ENCODE results near the gene ARHGAP31.

ARHGAP31 gene

GRCh38 chr3:119360736-119361462 is 66.7 kb downstream of the ARHGAP31 start:
- TF ChIP-seq EZH2phosphoT487 (conservative IDR thresholded peaks at IDR 0.05; ENCODE audit: low read length) (no peak), CTCF (IDR thresholded peaks at IDR 0.05; ENCODE audit: insufficient read depth, low read length, poor library complexity, severe bottlenecking) (no peak)
- Histone ChIP-seq H3K9me2 (replicated peaks; ENCODE audit: insufficient read depth, low read length) (no peaks in the 10 kb centered on the region), H3K27me3 (ENCODE audit: low read length) (no peaks in the 10 kb centered on the region), H3K9ac (ENCODE audit: low read length) (no peak overlapping the region), H3K4me2 (ENCODE audit: low read depth, low read length, poor library complexity, severe bottlenecking) (no peak overlapping the region), H3F3A (ENCODE audit: insufficient read depth) (no peaks in the 10 kb centered on the region), H3K27ac (ENCODE audit: low read depth, low read length) (no peak overlapping the region), H3K36me3 (ENCODE audit: low read length) (no peaks in the 10 kb centered on the region), H3K79me2 (ENCODE audit: insufficient read depth, low read length) (no peaks in the 10 kb centered on the region), H2AFZ (ENCODE audit: low read depth, low read length, severe bottlenecking) (no peak overlapping the region), H3K4me3 (ENCODE audit: insufficient read depth, low read length, poor library complexity, severe bottlenecking) (no peak overlapping the region), H3K9me3 (ENCODE audit: insufficient read depth, low read length) (no peaks in the 10 kb centered on the region), H4K20me1 (ENCODE audit: low read depth, low read length) (no peaks in the 10 kb centered on the region)

- H3K27me3 ChIP-seq (ENCODE audit: low read length): no peaks in the 10 kb centered on the region
- H3K4me3 ChIP-seq (ENCODE audit: insufficient read depth, low read length, poor library complexity, severe bottlenecking): no peak overlapping the region
- H3K36me3 ChIP-seq (ENCODE audit: low read length): no peaks in the 10 kb centered on the region
- H3K27ac ChIP-seq (ENCODE audit: low read depth, low read length): no peak overlapping the region
- H3K9ac ChIP-seq (ENCODE audit: low read length): no peak overlapping the region
- no peaks in the 10 kb centered on the region for H3K9me3 ChIP-seq (ENCODE audit: insufficient read depth, low read length)
- H3K9me2 ChIP-seq (replicated peaks; ENCODE audit: insufficient read depth, low read length): no peaks in the 10 kb centered on the region
- no peaks in the 10 kb centered on the region for H3K79me2 ChIP-seq (ENCODE audit: insufficient read depth, low read length)
- no peaks in the 10 kb centered on the region for H3F3A ChIP-seq (ENCODE audit: insufficient read depth)
- no peak overlapping the region for H2AFZ ChIP-seq (ENCODE audit: low read depth, low read length, severe bottlenecking)
- TF ChIP-seq CTCF (IDR thresholded peaks at IDR 0.05; ENCODE audit: insufficient read depth, low read length, poor library complexity, severe bottlenecking) (no peak), EZH2phosphoT487 (conservative IDR thresholded peaks at IDR 0.05; ENCODE audit: low read length) (no peak)
- no peak overlapping the region for H3K4me2 ChIP-seq (ENCODE audit: low read depth, low read length, poor library complexity, severe bottlenecking)
- H4K20me1 ChIP-seq (ENCODE audit: low read depth, low read length): no peaks in the 10 kb centered on the region
These were observed 67.8 kb downstream of the ARHGAP31 start for GRCh38 chr3:119362010-119362409.

- Histone ChIP-seq H3K36me3 (ENCODE audit: low read length) (no peaks in the 10 kb centered on the region), H2AFZ (ENCODE audit: low read depth, low read length, severe bottlenecking) (no peak overlapping the region), H3K4me2 (ENCODE audit: low read depth, low read length, poor library complexity, severe bottlenecking) (no peak overlapping the region), H3F3A (ENCODE audit: insufficient read depth) (no peaks in the 10 kb centered on the region), H3K4me3 (ENCODE audit: insufficient read depth, low read length, poor library complexity, severe bottlenecking) (no peak overlapping the region), H3K9me2 (replicated peaks; ENCODE audit: insufficient read depth, low read length) (no peaks in the 10 kb centered on the region), H3K27me3 (ENCODE audit: low read length) (no peaks in the 10 kb centered on the region), H3K79me2 (ENCODE audit: insufficient read depth, low read length) (no peaks in the 10 kb centered on the region), H3K9ac (ENCODE audit: low read length) (no peak overlapping the region), H3K9me3 (ENCODE audit: insufficient read depth, low read length) (no peaks in the 10 kb centered on the region), H4K20me1 (ENCODE audit: low read depth, low read length) (no peaks in the 10 kb centered on the region), H3K27ac (ENCODE audit: low read depth, low read length) (no peak overlapping the region)
- no peak for TF ChIP-seq EZH2phosphoT487 (conservative IDR thresholded peaks at IDR 0.05; ENCODE audit: low read length)
These were observed 69.0 kb downstream of the ARHGAP31 start for GRCh38 chr3:119362940-119363725.

- no peak for TF ChIP-seq CTCF (IDR thresholded peaks at IDR 0.05; ENCODE audit: insufficient read depth, low read length, poor library complexity, severe bottlenecking)
- TF ChIP-seq EZH2phosphoT487 (conservative IDR thresholded peaks at IDR 0.05; ENCODE audit: low read length): no peak
- no peak overlapping the region for H3K4me2 ChIP-seq (ENCODE audit: low read depth, low read length, poor library complexity, severe bottlenecking)
- H3K9me3 ChIP-seq (ENCODE audit: insufficient read depth, low read length): no peaks in the 10 kb centered on the region
- H3K79me2 ChIP-seq (ENCODE audit: insufficient read depth, low read length): no peaks in the 10 kb centered on the region
- no peak overlapping the region for H3K9ac ChIP-seq (ENCODE audit: low read length)
- H3K4me3 ChIP-seq (ENCODE audit: insufficient read depth, low read length, poor library complexity, severe bottlenecking): no peak overlapping the region
- no peaks in the 10 kb centered on the region for H3K36me3 ChIP-seq (ENCODE audit: low read length)
- H3K27ac ChIP-seq (ENCODE audit: low read depth, low read length): no peak overlapping the region
- no peaks in the 10 kb centered on the region for H3K27me3 ChIP-seq (ENCODE audit: low read length)
- H3F3A ChIP-seq (ENCODE audit: insufficient read depth): no peaks in the 10 kb centered on the region
- no peaks in the 10 kb centered on the region for H3K9me2 ChIP-seq (replicated peaks; ENCODE audit: insufficient read depth, low read length)
- H2AFZ ChIP-seq (ENCODE audit: low read depth, low read length, severe bottlenecking): no peak overlapping the region
- H4K20me1 ChIP-seq (ENCODE audit: low read depth, low read length): no peaks in the 10 kb centered on the region
These were observed 70.2 kb downstream of the ARHGAP31 start for GRCh38 chr3:119364401-119364800.

Data from SU-DHL-6 (cell line).